Activated naive CD8-positive, alpha-beta T cell treated with anti-CD3 and anti-CD28 coated beads, Interleukin-2, amount 50 U/mL, for 24 hours (primary cell): Measurements from ENCODE around the gene MCFD2.
A peak's percentile ranks its signal among the peaks of the same experiment; 100 is the strongest.

Experiments used
- ATAC-seq: fragments of 150-1000 bp; cut with Tn5 transposase; one replicate; pipeline ENCODE4 v1.10.0; 2021
- DNase-seq: peaks from one replicate; pipeline ENCODE4 v3.0.0; 2021
- H3K27ac Mint-ChIP-seq: one replicate; pipeline ENCODE4 v1.8.0; 2021; ENCODE audit warnings: mild to moderate bottlenecking, mixed read lengths
- H3K27me3 Mint-ChIP-seq: one replicate; pipeline ENCODE4 v1.8.0; 2021; ENCODE audit warnings: mixed read lengths
- H3K36me3 Mint-ChIP-seq: one replicate; pipeline ENCODE4 v1.8.0; 2021; ENCODE audit warnings: low read depth, mixed read lengths
- H3K4me1 Mint-ChIP-seq: one replicate; pipeline ENCODE4 v1.8.0; 2021; ENCODE audit warnings: mixed read lengths
- H3K4me3 Mint-ChIP-seq: one replicate; pipeline ENCODE4 v1.8.0; 2021; ENCODE audit warnings: mild to moderate bottlenecking, moderate library complexity, mixed read lengths
- H3K9me3 Mint-ChIP-seq: one replicate; pipeline ENCODE4 v1.8.0; 2021; ENCODE audit warnings: mixed read lengths

Gene MCFD2

GRCh38 chr2:46901611-46902010 is 14.0 kb downstream of the MCFD2 start:
- H3K9me3 Mint-ChIP-seq = no peaks in the 10 kb centered on the region
- no peaks in the 10 kb centered on the region for H3K27me3 Mint-ChIP-seq
- no peak overlapping the region for H3K4me3 Mint-ChIP-seq
- ATAC-seq (no peak), DNase-seq (no peak)
- peaks cover 17% of the 10 kb centered on the region for H3K36me3 Mint-ChIP-seq
- peaks cover 7% of the 10 kb centered on the region for H3K4me1 Mint-ChIP-seq
- no peak overlapping the region for H3K27ac Mint-ChIP-seq

DNA sequence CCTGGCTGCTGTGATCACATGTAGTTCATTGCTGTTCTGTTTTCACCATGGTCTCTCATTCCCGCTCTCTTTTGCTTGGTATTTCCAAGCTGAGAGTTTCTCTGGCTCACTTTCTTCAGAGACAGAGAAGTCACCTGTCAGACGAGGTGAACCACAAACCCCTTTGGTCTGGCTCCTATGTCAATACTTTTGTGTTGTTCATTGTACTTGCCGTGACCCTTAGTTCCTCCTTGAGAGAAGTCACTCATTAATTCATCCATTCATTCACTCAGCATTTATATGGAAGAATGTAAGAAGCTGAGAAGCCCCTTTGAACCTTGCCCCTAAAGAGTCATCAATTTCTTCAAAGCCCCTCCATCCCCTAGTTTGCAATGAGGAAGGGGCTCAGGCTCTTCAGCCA is 15.2 kb downstream of the MCFD2 start:
- DNase-seq (no peak), ATAC-seq (no peak)
- Mint-ChIP-seq H3K4me3 (no peak overlapping the region), H3K36me3 (peaks cover 9% of the 10 kb centered on the region), H3K9me3 (no peaks in the 10 kb centered on the region), H3K27ac (no peak overlapping the region), H3K27me3 (no peaks in the 10 kb centered on the region), H3K4me1 (peaks cover 7% of the 10 kb centered on the region)

- Mint-ChIP-seq H3K4me3 (no peak overlapping the region), H3K27ac (no peak overlapping the region), H3K9me3 (no peaks in the 10 kb centered on the region), H3K4me1 (peaks cover 7% of the 10 kb centered on the region), H3K27me3 (no peaks in the 10 kb centered on the region), H3K36me3 (peaks cover 2% of the 10 kb centered on the region)
- DNase-seq (no peak), ATAC-seq (no peak)
These were observed 16.6 kb downstream of the MCFD2 start for GRCh38 chr2:46899053-46899452.

DNA sequence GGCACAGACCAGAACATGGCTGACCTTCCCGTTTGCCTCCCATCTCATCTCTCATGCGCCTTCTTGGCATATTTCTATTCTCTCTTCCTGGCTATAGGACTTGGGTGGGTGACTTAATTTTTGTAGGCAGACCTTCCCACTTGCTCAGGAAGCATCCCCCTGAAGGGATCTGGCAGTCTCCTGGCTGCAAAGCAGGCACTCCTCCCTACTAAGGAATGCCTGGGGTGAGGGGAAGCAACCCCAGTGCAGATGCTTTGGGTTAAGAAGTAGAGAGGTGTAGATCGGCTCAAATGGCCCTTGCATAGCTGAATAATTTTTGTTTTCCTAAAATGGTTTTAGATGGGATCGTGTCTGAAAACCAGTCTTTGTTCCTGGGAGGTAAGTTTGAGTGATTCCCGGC is 17.6 kb downstream of the MCFD2 start:
- no peak overlapping the region for H3K4me3 Mint-ChIP-seq
- ATAC-seq (no peak), DNase-seq (no peak)
- H3K36me3 Mint-ChIP-seq = peaks cover 2% of the 10 kb centered on the region
- no peak overlapping the region for H3K27ac Mint-ChIP-seq
- H3K27me3 Mint-ChIP-seq = no peaks in the 10 kb centered on the region
- H3K4me1 Mint-ChIP-seq = peaks cover 6% of the 10 kb centered on the region
- H3K9me3 Mint-ChIP-seq = no peaks in the 10 kb centered on the region

DNA sequence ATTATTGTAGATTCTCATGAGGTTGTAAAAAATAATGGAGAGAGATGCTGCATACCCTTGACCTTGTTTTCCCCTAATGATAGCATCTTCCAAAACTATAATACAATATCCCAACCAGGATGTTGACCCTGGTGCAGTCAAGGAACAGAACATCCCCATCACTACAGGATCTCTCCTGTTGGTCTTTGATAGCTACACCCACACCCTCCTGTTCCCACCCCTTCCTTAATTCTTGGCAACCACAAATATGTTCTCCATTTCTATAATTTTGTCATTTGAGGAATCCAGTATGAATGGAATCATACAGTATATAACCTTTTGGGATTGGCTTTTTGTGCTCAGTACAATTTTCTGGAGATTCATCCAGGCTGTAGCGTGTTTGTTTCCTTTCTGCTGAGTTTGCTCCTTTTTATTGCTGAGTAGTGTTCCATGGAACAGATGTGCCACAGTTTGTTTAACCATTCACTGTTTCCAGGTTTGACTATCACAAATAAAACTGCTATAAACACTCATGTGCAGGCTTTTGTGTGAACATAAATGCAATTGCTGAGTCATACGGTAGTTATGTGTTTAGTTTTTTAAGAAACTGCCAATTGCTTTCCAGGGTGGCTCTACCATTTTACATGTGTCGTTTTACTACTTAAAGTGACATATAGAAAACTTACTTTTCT is 22.2 kb downstream of the MCFD2 start:
- no peaks in the 10 kb centered on the region for H3K4me1 Mint-ChIP-seq
- H3K36me3 Mint-ChIP-seq = no peaks in the 10 kb centered on the region
- no peak overlapping the region for H3K4me3 Mint-ChIP-seq
- ATAC-seq (no peak), DNase-seq (no peak)
- H3K27me3 Mint-ChIP-seq = no peaks in the 10 kb centered on the region
- H3K27ac Mint-ChIP-seq = no peak overlapping the region
- no peaks in the 10 kb centered on the region for H3K9me3 Mint-ChIP-seq

GRCh38 chr2:46891956-46892553 is 23.6 kb downstream of the MCFD2 start:
- ATAC-seq (no peak), DNase-seq (no peak)
- no peaks in the 10 kb centered on the region for H3K9me3 Mint-ChIP-seq

DNA sequence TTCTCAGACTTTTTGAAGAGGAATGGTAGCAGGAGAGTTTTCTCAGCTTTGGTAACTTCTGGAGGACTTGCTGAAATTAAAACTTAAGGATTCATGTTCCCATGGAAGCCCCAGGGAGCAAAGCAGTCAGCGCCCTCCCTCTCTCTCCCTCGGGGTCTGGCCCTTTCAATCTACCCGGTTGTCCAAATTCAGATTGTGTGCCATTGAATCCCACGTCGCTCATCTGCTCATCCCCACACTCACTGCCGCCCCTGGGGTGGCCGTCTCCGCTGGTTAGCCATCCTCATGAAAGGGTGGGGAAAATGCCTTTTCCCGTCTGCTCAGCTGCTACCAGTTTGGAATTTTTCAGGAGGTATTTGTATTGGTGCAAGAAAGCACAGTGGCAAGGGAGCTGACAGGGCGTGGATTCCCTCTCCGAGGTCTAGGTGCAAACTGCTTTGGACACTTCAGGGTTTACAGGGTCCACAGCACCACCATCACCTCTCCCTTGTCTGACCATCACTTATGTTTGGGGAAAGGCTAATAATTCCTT is 27.1 kb downstream of the MCFD2 start:
- no peak overlapping the region for H3K4me3 Mint-ChIP-seq
- H3K9me3 Mint-ChIP-seq = no peaks in the 10 kb centered on the region
- H3K27me3 Mint-ChIP-seq = peaks cover 2% of the 10 kb centered on the region
- no peak overlapping the region for H3K27ac Mint-ChIP-seq
- ATAC-seq (no peak), DNase-seq (no peak)
- no peaks in the 10 kb centered on the region for H3K36me3 Mint-ChIP-seq
- peaks cover 17% of the 10 kb centered on the region for H3K4me1 Mint-ChIP-seq

More at GRCh38 chr2:46891956-46892553, 23.6 kb downstream of the MCFD2 start:
- Mint-ChIP-seq H3K27ac (no peak overlapping the region), H3K4me3 (no peak overlapping the region), H3K27me3 (no peaks in the 10 kb centered on the region), H3K36me3 (no peaks in the 10 kb centered on the region), H3K4me1 (peaks cover 5% of the 10 kb centered on the region)

- Mint-ChIP-seq H3K9me3 (no peaks in the 10 kb centered on the region), H3K4me3 (no peak overlapping the region), H3K36me3 (no peaks in the 10 kb centered on the region), H3K4me1 (peaks cover 17% of the 10 kb centered on the region), H3K27me3 (peaks cover 5% of the 10 kb centered on the region), H3K27ac (peak overlapping the region; percentile 72)
- DNase-seq (no peak), ATAC-seq (peak; percentile 6)
These were observed 28.3 kb downstream of the MCFD2 start for GRCh38 chr2:46887028-46887885.

- H3K4me3 Mint-ChIP-seq = no peak overlapping the region
- H3K27ac Mint-ChIP-seq = peak overlapping the region; percentile 72
- no peaks in the 10 kb centered on the region for H3K36me3 Mint-ChIP-seq
- peaks cover 17% of the 10 kb centered on the region for H3K4me1 Mint-ChIP-seq
- no peaks in the 10 kb centered on the region for H3K9me3 Mint-ChIP-seq
- ATAC-seq (peak; percentile 80), DNase-seq (no peak)
- H3K27me3 Mint-ChIP-seq = peaks cover 5% of the 10 kb centered on the region
These were observed 29.2 kb downstream of the MCFD2 start for GRCh38 chr2:46886268-46887027.

DNA sequence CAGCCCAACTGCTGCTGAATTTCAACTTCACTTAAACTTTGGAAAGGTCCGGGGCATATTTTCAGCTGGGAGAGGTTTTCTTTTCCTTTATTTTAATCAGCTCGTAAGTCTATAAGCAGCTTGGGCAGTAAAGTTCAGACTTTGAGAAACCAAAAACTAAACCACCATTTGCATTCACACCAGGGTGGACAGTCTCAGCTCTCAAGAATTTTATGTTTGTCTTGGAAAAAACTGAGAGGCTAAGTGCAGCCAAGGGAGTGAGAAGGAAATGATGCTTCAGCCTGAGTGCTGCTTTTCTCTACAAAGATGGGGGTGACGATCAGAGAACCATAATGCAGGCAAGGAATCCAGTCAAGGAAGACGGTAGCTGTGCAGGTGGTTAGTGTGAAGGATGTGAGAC is 30.2 kb downstream of the MCFD2 start:
- ATAC-seq (no peak), DNase-seq (no peak)
- Mint-ChIP-seq H3K27me3 (peaks cover 5% of the 10 kb centered on the region), H3K4me1 (peaks cover 17% of the 10 kb centered on the region), H3K27ac (no peak overlapping the region), H3K36me3 (no peaks in the 10 kb centered on the region), H3K9me3 (no peaks in the 10 kb centered on the region), H3K4me3 (no peak overlapping the region)

GRCh38 chr2:46879511-46879910 is 36.1 kb downstream of the MCFD2 start:
- Mint-ChIP-seq H3K36me3 (no peaks in the 10 kb centered on the region), H3K4me1 (no peaks in the 10 kb centered on the region), H3K27me3 (peaks cover 6% of the 10 kb centered on the region), H3K27ac (no peak overlapping the region), H3K9me3 (no peaks in the 10 kb centered on the region), H3K4me3 (no peak overlapping the region)
- ATAC-seq (no peak), DNase-seq (no peak)

- no peak for ATAC-seq
- H3K4me1 Mint-ChIP-seq = no peaks in the 10 kb centered on the region
- H3K9me3 Mint-ChIP-seq = no peaks in the 10 kb centered on the region
- no peak overlapping the region for H3K4me3 Mint-ChIP-seq
- peaks cover 6% of the 10 kb centered on the region for H3K27me3 Mint-ChIP-seq
- DNase-seq = no peak
- no peaks in the 10 kb centered on the region for H3K36me3 Mint-ChIP-seq
- H3K27ac Mint-ChIP-seq = no peak overlapping the region
These were observed 36.7 kb downstream of the MCFD2 start for GRCh38 chr2:46878886-46879285.

DNA sequence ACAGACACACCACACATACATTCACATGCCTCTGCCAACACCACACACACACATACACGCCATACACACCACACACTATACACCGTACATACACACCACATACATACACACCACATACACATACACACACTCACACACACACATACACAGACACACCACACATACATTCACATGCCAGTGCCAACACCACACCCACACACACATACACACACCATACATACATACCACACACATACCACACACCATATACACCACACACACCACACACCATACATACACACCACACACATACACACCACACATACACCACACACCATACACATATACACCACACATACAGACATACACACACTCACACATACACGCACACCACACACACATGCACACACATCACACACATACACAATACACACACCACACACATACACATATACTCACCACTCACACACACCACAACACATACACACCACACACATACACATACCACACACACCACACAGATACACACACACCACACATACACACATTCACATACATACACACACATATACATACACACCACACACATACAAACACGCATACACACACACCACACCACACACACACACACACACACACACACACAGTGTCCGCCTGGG is 37.2 kb downstream of the MCFD2 start:
- ATAC-seq (no peak), DNase-seq (no peak)
- H3K4me3 Mint-ChIP-seq = no peak overlapping the region
- H3K36me3 Mint-ChIP-seq = no peaks in the 10 kb centered on the region
- H3K27ac Mint-ChIP-seq = no peak overlapping the region
- H3K4me1 Mint-ChIP-seq = peaks cover 2% of the 10 kb centered on the region
- no peaks in the 10 kb centered on the region for H3K9me3 Mint-ChIP-seq
- peaks cover 6% of the 10 kb centered on the region for H3K27me3 Mint-ChIP-seq

GRCh38 chr2:46877619-46878113 is 37.9 kb downstream of the MCFD2 start:
- Mint-ChIP-seq H3K9me3 (no peaks in the 10 kb centered on the region), H3K27ac (no peak overlapping the region), H3K27me3 (peaks cover 2% of the 10 kb centered on the region), H3K36me3 (no peaks in the 10 kb centered on the region), H3K4me3 (no peak overlapping the region), H3K4me1 (peaks cover 9% of the 10 kb centered on the region)
- ATAC-seq = no peak
- DNase-seq = no peak
